Dedifferentiated amniotic fluid mesenchymal stem cell (primary cell): ENCODE results near the gene METTL15.
"Not testable (repeated sequence)": the region's sequence is repeated elsewhere in the genome, so short reads cannot be mapped to it uniquely, and the experiment has no call there.

ENCODE experiments used
- DNase-seq: peaks from one replicate; pipeline ENCODE4 v3.0.0-alpha.2; 2016; ENCODE audit errors: extremely low spot score

METTL15 gene

DNA sequence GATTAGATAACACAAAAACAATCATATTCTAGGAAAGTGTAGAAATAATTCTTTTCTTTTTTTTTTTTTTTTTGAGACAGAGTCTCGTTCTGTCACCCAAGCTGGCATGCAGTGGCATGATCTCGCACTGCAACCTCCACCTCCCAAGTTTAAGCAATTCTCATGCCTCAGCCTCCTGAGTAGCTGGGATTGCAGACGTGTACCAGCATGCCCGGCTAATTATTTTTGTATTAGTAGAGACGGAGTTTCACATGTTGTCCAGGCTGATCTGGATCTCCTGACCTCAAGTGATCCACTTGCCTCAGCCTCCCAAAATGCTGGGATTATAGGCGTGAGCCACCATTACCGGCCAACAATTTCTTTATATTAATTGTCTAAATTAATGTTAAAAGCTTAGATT is 182.8 kb downstream of the METTL15 start:
- not testable (repeated sequence) for DNase-seq

DNA sequence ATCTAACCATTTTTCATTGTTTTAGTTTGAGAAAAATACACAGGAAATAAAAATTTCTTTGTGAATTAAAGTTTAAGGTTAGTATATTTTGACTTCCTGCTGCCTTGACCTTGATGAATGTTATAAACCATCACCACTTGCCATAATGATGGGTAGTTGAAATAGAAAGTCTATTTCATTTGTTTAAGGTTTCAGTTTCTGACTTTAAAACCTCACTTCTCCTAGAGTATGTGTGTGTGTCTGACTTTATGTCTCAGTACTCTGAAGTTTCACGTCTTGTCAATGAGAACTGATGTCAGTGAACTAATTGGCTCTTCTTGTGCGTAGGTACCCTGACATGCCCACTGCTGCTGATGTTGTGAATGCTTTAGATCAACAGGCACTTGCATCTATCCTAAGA is 188.2 kb downstream of the METTL15 start:
- DNase-seq = no peak

DNA sequence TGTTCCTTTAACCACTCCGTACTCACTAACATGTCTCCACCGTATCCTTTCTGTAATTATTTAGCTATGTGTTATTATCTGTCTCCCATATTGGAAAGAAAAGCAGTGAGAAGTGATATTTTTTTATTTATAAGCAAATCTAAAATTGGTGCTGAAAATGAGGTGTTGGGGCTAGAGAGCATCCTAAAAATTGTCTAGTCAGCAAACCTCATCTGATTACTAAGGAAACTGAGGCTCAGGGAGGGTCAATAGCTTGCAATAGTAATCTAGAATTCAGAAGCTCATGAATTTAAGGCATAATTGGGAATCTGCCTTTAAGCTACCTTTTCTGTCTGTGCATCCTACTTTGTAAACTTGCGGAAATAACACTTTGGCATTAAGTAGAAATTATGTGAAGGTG is 190.0 kb downstream of the METTL15 start:
- no peak for DNase-seq

DNA sequence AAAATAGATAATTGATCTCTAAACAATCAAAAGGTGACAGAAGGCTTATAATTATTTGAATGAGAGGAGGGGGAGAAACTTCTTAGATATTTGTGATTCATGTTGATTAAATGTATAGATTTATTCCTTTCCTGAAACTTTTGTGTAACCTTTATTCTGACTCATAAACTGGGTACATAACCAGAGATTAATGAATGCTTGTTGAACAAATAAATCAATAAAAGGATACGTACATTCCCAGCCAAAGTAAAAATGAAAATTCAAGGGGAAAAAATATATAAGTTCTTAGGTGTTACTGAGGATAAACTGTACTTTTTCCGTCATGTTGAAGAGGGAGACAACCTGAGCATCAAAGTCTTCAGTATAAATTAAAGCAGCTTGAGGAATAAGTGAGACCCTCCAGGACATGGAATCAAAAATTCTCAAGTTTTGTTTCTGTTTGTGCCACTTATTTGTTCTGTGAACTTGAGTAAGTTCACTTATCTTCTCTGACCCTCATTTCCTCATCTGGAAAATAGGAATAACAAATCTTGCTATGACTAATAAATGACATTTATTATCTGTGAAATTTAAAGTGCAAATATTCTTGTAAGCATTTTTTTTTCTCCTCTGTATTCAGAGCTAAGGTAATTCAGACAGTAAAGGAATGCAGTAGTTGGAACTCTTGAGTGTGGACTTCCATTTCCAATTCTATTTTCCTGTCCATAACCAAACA is 195.4 kb downstream of the METTL15 start:
- DNase-seq = no peak

DNA sequence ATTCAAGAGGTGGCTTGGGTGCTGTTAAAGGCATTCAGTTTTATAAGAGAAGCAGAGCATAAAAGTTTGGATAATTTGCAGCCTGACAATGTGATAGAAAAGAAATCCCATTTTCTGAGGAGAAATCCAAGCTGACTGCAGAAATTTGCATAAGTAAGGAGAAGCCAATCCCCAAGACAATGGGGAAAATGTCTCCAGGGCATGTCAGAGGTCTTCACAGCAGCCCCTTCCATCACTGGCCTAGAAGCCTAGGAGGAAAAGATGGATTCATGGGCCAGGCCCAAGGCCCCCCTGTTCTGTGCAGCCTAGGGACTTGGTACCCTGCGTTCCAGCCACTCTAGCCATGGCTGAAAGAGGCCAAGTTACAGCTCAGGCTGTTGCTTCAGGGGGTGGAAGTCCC is 207.3 kb downstream of the METTL15 start:
- no peak for DNase-seq

DNA sequence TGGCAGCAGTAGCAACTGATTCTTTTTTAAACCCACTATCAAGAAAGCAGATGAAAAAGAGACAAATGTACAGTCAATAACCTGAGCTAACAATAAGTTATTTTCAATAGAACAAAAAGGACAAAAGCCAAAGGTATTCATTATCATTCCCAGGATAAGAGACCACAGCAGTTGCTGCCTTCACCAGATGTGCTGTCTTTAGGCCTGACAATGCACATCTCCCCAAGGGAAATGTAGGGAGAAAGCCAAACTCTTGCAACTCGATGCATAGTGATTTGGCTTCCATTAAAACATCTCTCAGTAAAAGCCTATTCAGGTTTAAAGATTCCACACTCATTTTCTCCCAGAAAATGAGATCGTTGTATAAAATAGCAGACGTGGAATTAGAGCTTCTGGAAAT is 210.7 kb downstream of the METTL15 start:
- no peak for DNase-seq

DNA sequence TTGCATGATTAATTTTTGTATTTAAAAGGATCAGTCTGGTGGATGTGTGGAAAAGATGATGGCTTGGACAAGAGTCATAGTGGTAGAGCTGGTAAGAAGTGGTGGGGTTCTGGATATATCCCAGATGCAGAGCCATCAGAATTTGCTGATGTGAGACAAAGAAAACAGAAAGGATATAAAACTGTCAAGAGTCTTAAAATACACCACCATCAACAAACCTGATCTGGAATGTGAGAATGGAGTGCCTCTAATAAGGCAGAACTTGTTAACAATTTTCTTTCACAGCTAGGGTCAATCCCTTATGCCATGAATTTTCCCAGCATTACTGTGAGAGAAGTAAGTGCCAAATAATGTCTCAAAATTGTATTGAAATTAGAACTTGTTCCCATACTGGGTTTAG is 215.4 kb downstream of the METTL15 start:
- no peak for DNase-seq

DNA sequence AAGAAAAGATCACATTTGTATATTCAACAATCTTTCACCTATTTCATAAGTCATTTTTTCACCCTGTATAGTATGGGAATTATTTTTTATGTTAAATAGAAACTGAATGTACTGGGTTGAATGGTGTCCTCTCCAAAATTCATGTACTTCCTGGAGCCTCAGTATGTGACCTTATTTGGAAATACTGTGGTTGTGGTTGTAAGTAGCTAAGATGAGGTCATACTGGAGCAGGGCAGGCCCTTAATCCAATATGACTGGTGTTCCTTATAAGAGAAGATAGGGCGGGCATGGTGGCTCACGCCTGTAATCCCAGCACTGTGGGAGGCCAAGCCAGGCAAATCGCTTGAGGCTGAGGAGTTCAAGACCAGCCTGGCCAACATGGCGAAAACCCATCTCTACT is 224.2 kb downstream of the METTL15 start:
- DNase-seq = not testable (repeated sequence)

DNA sequence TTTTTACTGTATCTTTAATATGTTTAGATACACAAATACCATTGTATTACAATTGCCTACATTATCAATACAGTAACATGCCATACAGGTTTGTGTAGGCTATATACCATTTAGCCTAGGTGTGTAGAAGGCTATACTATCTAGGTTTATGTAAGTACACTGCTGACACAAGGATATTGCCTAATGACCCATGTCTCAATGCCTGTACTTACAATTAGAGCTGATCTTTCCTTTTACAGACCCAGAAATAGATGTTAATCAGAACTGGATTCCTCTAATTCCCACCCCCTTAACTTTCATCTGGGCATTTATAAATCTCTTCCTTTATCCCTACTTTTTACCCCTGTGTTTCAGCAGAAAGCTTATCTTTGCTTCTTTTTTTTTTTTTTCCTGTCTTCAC is 229.5 kb downstream of the METTL15 start:
- DNase-seq = no peak

DNA sequence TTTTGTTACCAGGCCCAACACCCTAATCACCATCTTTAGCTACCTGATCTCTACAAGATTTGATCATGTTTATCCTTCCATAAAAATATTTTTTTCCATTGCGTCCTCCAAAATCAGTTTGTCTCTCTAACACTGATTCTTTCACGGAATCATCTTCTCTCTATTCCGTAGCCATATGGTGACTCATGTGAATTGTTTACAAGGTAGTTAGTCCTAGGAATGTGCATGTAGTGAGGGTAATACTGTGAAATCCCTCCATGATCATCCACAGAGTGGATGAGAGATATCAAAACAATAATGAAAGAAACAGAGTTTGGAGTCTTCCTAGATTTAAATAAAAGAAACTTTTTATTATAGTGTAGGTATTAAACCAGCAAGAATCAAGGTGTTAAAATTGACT is 230.2 kb downstream of the METTL15 start:
- DNase-seq = no peak

DNA sequence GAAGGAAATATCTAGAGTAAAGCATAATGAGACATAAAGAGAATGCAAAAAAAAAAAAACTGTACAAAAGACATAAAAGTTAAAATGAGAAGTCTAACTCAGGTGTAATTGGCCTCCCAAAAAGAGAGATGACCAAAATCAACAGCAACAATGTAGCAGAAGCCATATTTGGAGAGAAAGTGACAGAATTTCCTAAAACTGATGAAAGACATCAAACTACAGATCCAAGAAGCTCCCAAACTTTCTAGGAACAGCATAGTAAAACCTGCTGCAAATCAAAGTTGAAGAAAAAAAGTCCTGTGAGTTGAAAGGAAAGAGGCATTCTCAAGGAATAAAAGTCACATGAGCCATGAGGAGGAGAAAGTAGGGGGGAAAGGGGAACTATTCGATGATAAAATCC is 231.3 kb downstream of the METTL15 start:
- no peak for DNase-seq

DNA sequence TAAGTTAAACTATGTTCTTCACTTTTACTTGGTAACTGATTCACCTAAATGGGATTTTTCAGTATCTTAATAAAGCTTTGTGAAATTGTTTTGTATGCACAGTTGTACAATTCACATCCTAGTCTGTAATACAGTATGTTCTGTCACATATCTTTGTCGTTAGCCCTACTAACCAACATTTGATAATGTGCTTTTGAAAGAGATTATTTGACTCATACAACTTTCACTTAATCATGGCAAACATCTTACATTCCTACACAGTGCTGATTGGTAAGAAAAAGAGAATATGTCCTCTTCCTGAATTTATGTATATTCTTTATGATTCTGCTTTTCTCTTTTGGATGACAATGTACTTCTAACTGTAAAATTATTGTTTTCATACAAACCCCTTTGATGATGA is 234.5 kb downstream of the METTL15 start:
- no peak for DNase-seq

DNA sequence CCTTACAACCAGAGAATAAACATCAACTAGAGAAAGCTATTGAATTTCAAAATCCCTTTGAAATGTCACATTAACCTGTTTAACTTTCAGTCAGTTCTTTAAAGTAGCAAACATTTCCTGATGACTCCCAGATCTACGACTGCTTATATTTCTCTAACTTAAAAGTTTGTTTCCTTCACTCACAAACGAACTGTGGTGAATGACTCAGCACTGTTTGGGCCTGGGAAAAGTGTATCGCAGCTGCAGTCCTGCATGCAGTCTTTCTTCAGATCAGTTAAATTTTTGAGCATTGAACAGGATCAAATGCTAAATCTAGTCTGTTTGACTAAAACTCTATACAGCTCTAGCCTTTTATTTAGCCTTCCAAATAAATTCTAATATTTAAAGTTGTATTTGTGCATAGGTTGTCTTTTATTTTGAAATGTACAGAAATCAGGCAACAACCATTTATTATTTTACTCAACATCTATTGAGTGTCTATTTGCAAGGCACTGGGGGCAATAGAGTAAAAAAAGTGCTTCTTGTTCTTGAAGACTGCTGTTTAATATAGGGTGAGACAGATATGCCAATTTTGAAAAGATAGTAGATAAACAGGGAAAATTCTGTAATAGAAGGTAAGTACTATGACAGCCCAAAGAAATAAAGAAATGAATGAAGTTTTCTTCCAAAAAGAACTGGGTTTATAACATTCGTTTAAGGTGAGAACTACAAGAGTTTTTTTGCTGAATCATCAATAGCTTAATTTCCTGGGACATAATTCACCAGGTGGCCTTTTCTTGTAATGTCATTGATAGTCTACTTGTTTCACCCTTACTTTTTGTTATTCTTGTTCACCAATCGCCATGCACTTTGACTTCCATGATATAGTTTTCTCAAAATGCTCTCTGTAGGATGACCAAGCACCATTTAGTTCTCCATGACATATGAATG is 235.4 kb downstream of the METTL15 start:
- DNase-seq = peak; percentile 68

DNA sequence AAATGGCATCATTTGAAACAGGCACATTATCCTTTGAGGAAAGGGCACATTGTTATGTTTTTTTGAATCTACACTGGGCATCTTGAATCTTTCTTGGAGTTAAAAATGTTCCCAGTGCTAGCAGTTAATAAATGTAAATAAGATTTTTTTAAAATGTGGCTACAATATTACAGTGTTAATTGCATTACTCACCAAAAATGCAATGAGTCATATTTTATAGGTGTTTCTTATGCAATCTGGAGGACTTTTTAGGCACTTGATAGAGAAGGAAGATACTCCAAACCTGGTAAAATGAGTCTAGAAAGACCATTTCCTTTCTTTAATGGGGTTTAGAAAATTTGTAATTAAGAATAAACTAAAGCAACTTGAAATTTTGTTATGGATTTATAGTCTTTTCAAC is 238.0 kb downstream of the METTL15 start:
- DNase-seq = no peak

DNA sequence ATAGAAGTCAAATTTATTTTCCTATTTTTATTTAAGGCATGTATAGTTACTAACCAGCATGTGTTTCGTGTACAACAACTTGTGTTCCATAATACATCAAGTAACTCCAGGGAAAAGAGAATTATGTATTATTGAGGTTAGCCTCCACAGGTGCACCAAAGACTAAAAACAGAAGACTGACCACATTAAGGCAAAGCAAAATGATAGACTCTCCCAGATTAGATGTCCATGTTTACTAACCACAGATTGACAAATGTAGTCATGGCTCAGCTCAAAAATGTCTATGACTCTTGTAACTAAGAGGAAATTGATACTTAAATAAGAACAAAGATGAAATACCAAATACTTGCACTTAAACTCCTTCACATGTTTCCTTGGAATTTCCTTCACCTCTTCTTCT is 238.5 kb downstream of the METTL15 start:
- no peak for DNase-seq

DNA sequence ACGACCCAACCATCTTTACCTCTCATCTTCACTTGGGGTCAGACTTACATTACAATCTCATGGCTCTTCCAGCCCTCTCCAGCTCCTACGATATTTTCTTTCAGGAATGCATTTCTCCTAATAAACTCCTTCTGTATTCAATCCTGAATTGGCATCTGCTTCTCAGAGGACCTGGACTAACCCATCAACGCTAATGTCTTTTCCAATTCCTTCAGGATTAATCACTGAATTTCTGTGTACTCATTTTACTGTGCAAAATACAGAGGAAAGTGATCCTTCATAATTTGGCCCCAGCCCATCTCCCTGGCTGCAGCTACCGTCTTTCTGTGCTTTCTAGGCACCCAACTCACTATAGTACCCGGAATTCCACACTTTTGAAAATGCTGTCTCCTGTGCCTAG is 239.2 kb downstream of the METTL15 start:
- no peak for DNase-seq

DNA sequence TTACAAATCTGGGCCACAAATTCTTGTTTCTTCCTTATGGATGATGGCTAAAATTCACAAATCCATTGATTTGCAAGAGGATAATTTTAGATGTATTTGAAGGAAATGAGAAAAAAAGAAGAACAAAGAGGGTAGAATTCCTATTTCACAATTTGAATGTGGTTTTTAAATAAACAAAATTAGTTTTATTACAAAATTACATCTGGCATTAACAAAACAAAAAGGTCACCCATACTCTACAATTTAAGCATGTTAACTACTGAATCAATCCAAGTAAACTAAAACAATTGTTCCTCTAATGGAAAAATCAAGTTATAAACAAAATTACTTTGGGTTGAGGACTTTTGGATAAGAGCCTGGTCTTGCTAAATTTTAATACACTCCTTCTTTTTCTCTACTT is 242.0 kb downstream of the METTL15 start:
- DNase-seq = no peak

DNA sequence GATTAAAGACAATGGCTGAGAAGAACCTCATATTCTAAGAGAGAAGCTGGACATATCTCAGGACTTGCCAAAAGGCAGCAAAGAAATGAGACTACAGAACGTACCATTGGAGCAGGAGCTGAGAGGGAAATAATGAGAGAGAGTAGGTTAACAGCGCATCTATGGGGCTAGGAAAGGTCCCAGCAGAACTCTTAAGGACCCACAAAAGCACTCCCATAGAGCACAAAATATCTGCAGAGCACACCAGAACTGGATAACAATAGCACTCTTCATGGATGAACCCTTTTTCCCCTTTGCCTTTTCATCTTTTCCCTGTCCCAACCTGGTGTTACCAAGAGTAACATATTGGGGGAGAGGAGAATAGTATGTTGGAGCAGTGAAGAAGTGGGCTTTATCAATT is 245.8 kb downstream of the METTL15 start:
- no peak for DNase-seq

DNA sequence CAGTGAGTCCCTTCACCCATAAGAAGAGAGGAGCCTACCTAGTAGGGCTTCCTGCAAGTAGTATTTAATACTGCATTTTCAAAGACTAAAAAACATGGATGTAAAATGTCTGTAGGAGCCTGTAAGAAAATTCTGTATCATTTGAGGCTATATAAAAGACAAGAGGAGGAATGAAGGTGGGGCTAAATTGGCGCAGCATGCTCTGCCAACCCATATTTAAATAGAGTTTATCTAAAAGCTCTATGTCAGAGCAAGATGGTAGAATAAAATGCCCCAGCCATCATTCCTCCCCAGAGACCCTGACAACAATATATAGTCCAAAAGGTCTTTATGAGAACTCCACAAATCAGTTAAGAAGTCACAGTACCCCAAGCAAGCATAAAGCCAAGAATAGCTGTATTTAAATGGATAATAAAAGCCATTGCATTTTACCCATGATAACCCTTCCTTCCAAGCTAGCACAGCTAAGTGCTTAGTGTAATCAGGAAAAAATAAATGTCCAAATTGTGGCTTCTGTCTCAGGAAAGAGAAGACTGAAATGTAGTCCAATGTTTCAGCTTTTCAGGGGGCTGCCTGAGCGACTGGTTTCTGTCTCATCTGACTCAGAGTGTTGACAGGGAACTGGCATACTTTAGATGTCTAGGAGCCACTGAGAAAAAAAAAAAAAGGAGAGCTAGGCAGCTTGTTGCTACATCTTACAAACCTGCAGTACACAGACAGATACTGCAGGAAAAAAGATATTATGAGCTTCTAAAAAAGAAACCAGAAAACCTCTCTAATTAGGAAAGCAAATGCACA is 258.6 kb downstream of the METTL15 start:
- DNase-seq = peak; percentile 22

DNA sequence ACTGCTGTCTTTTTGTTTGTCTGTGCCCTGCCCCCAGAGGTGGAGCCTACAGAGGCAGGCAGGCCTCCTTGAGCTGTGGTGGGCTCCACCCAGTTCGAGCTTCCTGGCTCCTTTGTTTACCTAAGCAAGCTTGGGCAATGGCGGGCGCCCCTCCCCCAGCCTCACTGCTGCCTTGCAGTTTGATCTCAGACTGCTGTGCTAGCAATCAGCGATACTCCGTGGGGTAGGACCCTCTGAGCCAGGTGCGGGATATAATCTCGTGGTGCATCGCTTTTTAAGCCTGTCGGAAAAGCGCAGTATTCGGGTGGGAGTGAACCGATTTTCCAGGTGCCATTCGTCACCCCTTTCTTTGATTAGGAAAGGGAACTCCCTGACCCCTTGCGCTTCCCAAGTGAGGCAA is 269.9 kb downstream of the METTL15 start:
- not testable (repeated sequence) for DNase-seq
